ENCODE results near the gene PTPN4. TPM values are rescaled to one million over a fixed set of nuclear protein-coding genes. Genes with fewer than 3 reads are reported as not detected.

The PTPN4 gene
- total RNA-seq, 1 experiment from 2014 or later = 52.4 TPM

DNA sequence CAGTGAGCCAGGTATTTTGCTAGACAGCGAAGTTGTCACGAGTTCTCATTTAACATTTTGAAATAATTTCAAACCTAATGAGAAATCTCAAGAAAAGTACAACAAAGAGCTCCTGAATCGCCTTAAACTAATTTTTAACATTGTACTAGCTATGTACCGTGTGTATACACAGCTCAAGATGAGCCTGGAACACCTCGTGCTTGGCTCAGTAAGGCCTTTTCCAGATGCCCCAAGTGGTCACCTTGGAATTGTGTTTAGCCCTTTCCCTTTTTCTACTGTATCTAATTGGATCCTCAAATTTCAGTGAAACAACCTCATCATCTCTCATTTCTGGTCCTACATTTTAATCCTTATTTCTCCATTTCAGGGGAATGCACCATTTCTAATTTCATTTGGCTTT lies 7.2 kb downstream of the PTPN4 start:
- Mint-ChIP-seq H3K36me3 (ENCODE audit: insufficient read depth, unreplicated experiment) (peaks cover 11% of the 10 kb centered on the region), H3K4me1 (ENCODE audit: low read depth, unreplicated experiment) (no peaks in the 10 kb centered on the region), H3K27me3 (ENCODE audit: unreplicated experiment) (no peaks in the 10 kb centered on the region), H3K4me3 (ENCODE audit: low read depth, unreplicated experiment) (no peak overlapping the region), H3K9me3 (ENCODE audit: low read depth, unreplicated experiment) (no peaks in the 10 kb centered on the region), H3K27ac (ENCODE audit: unreplicated experiment) (no peak overlapping the region)
- intact Hi-C loops (cut with micrococcal nuclease; ENCODE audit: unreplicated experiment) = no loop called here
- BruUV-seq (replicated peaks) = no TSS peak
- CTCF ChIA-PET = no interaction called here
- TF ChIP-seq, protein P1, sequence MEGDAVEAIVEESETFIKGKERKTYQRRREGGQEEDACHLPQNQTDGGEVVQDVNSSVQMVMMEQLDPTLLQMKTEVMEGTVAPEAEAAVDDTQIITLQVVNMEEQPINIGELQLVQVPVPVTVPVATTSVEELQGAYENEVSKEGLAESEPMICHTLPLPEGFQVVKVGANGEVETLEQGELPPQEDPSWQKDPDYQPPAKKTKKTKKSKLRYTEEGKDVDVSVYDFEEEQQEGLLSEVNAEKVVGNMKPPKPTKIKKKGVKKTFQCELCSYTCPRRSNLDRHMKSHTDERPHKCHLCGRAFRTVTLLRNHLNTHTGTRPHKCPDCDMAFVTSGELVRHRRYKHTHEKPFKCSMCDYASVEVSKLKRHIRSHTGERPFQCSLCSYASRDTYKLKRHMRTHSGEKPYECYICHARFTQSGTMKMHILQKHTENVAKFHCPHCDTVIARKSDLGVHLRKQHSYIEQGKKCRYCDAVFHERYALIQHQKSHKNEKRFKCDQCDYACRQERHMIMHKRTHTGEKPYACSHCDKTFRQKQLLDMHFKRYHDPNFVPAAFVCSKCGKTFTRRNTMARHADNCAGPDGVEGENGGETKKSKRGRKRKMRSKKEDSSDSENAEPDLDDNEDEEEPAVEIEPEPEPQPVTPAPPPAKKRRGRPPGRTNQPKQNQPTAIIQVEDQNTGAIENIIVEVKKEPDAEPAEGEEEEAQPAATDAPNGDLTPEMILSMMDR (IDR thresholded peaks at IDR 0.05; ENCODE audit: unreplicated experiment) = no peak
- DNase-seq = no peak

DNA sequence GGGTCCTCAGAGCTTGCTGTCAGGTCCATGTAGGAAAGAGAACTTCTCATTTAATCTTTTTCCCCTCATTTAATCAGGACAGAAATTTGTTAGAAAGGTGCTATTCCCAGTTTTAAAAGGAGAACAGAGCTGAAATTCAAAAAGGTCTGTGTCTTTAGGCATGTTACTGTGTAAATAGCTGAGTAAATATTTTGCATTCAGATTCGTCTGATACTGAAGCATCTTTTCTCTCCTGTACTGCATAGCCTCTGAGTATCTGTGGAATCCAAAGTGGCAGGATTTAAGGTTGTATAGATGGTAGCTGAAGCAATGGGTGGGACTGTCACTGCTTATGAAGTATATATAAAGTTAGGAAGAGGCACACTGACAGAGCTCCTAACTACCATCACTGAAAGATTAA lies 9.0 kb downstream of the PTPN4 start:
- no peak overlapping the region for H3K27ac Mint-ChIP-seq (ENCODE audit: unreplicated experiment)

GRCh38 chr2:119769645-119770044 lies 9.9 kb downstream of the PTPN4 start:
- no peak overlapping the region for H3K4me3 Mint-ChIP-seq (ENCODE audit: low read depth, unreplicated experiment)
- peaks cover 11% of the 10 kb centered on the region for H3K36me3 Mint-ChIP-seq (ENCODE audit: insufficient read depth, unreplicated experiment)
- no peak overlapping the region for H3K27ac Mint-ChIP-seq (ENCODE audit: unreplicated experiment)
- no TSS peak for BruUV-seq (replicated peaks)
- H3K27me3 Mint-ChIP-seq (ENCODE audit: unreplicated experiment) = no peaks in the 10 kb centered on the region
- DNase-seq = no peak
- CTCF ChIA-PET = interaction anchor here (1.5 kb wide), 1 partner anchor 10 kb away, joined by 4 read pairs; the partner anchor contains the start of gene PTPN4
- TF ChIP-seq, protein P1 (IDR thresholded peaks at IDR 0.05; ENCODE audit: unreplicated experiment) = no peak
- H3K9me3 Mint-ChIP-seq (ENCODE audit: low read depth, unreplicated experiment) = no peaks in the 10 kb centered on the region
- H3K4me1 Mint-ChIP-seq (ENCODE audit: low read depth, unreplicated experiment) = no peaks in the 10 kb centered on the region
- intact Hi-C loops (cut with micrococcal nuclease; ENCODE audit: unreplicated experiment) = no loop called here

More for the DNA sequence above, 9.0 kb downstream of the PTPN4 start:
- BruUV-seq (replicated peaks) = no TSS peak
- TF ChIP-seq, protein P1 (IDR thresholded peaks at IDR 0.05; ENCODE audit: unreplicated experiment) = no peak
- H3K27me3 Mint-ChIP-seq (ENCODE audit: unreplicated experiment) = no peaks in the 10 kb centered on the region
- intact Hi-C loops (cut with micrococcal nuclease; ENCODE audit: unreplicated experiment) = no loop called here
- no peak overlapping the region for H3K4me3 Mint-ChIP-seq (ENCODE audit: low read depth, unreplicated experiment)
- peaks cover 11% of the 10 kb centered on the region for H3K36me3 Mint-ChIP-seq (ENCODE audit: insufficient read depth, unreplicated experiment)
- H3K9me3 Mint-ChIP-seq (ENCODE audit: low read depth, unreplicated experiment) = no peaks in the 10 kb centered on the region
- no peaks in the 10 kb centered on the region for H3K4me1 Mint-ChIP-seq (ENCODE audit: low read depth, unreplicated experiment)
- no peak for DNase-seq
- CTCF ChIA-PET = no interaction called here

DNA sequence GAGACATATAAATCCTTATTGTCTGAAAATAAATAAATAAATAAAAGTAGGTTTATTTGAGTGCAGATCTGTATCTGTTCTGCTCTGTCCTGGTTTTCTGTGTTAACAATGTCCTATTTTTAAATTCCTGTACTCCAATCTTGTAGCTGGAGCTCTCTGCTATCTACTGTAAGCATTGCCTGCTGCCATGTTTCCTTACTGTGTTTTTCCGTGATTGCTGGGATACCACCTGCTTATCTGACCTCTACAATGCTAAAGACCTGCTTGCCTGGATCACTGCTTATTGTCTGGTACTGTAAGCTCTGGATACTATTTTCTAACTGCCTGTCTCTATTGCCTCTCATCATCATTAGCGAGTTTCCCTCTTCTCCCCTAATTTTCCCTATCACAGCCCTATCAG lies 11.6 kb downstream of the PTPN4 start:
- Mint-ChIP-seq H3K9me3 (ENCODE audit: low read depth, unreplicated experiment) (no peaks in the 10 kb centered on the region), H3K36me3 (ENCODE audit: insufficient read depth, unreplicated experiment) (peaks cover 11% of the 10 kb centered on the region), H3K27me3 (ENCODE audit: unreplicated experiment) (no peaks in the 10 kb centered on the region), H3K4me3 (ENCODE audit: low read depth, unreplicated experiment) (no peak overlapping the region), H3K4me1 (ENCODE audit: low read depth, unreplicated experiment) (no peaks in the 10 kb centered on the region), H3K27ac (ENCODE audit: unreplicated experiment) (no peak overlapping the region)
- CTCF ChIA-PET = interaction anchor here (0.6 kb wide), 1 partner anchor 415 kb away, joined by 3 read pairs; no protein-coding TSS in a partner anchor
- no TSS peak for BruUV-seq (replicated peaks)
- DNase-seq = no peak
- intact Hi-C loops (cut with micrococcal nuclease; ENCODE audit: unreplicated experiment) = no loop called here
- TF ChIP-seq, protein P1 (IDR thresholded peaks at IDR 0.05; ENCODE audit: unreplicated experiment) = no peak

Measured in Calu3 (cell line).